Skin of body (tissue), 2 donors: ENCODE measurements around the gene LRRC49. TPM values are rescaled to one million over a fixed set of nuclear protein-coding genes. Genes with fewer than 3 reads are reported as not detected.
"Not testable (repeated sequence)": the region's sequence is repeated elsewhere in the genome, so short reads cannot be mapped to it uniquely, and the experiment has no call there.

ENCODE experiments used
- DNase-seq: peaks from one replicate; lab custom pipeline; 2025; lab: John Stamatoyannopoulos, UW
- total RNA-seq: library from RNA; depleted of rRNA; stranded (reverse); fragments of >200 nt; gene quantifications from one replicate; pipeline ENCODE4 v1.2.3, GENCODE V29; 2014

The LRRC49 gene
- 11.4 TPM for total RNA-seq

GRCh38 chr15:70892002-70892911 is at the start of gene LRRC49, which contains the start of gene THAP10:
Gene LRRC49 (plus strand): TSS chr15:70892826. CDS start chr15:70892895, 69 bp downstream.
Gene THAP10 (minus strand): TSS chr15:70892433. CDS start chr15:70892272, 161 bp downstream.
- peak; percentile 93 for DNase-seq

GRCh38 chr15:70845602-70846360 is 46.8 kb upstream of the LRRC49 start:
- no peak for DNase-seq

- DNase-seq = no peak
Measured at GRCh38 chr15:70851889-70852288, 40.7 kb upstream of the LRRC49 start.

GRCh38 chr15:70852501-70853317 is 39.9 kb upstream of the LRRC49 start:
- DNase-seq = peak; percentile 35

- peak; percentile 60 for DNase-seq
Measured at GRCh38 chr15:70853318-70853972, 39.2 kb upstream of the LRRC49 start.

GRCh38 chr15:70853973-70854665 is 38.5 kb upstream of the LRRC49 start, which contains the start of gene LARP6:
Gene LARP6 (minus strand): TSS chr15:70854157. CDS start chr15:70854088, 69 bp downstream.
- no peak for DNase-seq

- DNase-seq = peak; percentile 63
Measured at GRCh38 chr15:70854666-70854976, 38.0 kb upstream of the LRRC49 start.

- peak; percentile 9 for DNase-seq
Measured at GRCh38 chr15:70855764-70856163, 36.9 kb upstream of the LRRC49 start.

- DNase-seq = peak; percentile 89
Measured at GRCh38 chr15:70856177-70856883, 36.3 kb upstream of the LRRC49 start.

GRCh38 chr15:70856884-70857561 is 35.6 kb upstream of the LRRC49 start:
- peak; percentile 99 for DNase-seq

GRCh38 chr15:70857562-70858285 is 34.9 kb upstream of the LRRC49 start:
- peak; percentile 53 for DNase-seq

GRCh38 chr15:70858614-70859321 is 33.9 kb upstream of the LRRC49 start:
- not testable (repeated sequence) for DNase-seq

- DNase-seq = no peak
Measured at GRCh38 chr15:70859322-70859908, 33.2 kb upstream of the LRRC49 start.

- no peak for DNase-seq
Measured at GRCh38 chr15:70859998-70860397, 32.6 kb upstream of the LRRC49 start.

GRCh38 chr15:70863450-70864218 is 29.0 kb upstream of the LRRC49 start:
- DNase-seq = no peak

GRCh38 chr15:70866982-70867641 is 25.5 kb upstream of the LRRC49 start:
- no peak for DNase-seq
